Measurements from ENCODE around the gene AHCTF1.

DNA sequence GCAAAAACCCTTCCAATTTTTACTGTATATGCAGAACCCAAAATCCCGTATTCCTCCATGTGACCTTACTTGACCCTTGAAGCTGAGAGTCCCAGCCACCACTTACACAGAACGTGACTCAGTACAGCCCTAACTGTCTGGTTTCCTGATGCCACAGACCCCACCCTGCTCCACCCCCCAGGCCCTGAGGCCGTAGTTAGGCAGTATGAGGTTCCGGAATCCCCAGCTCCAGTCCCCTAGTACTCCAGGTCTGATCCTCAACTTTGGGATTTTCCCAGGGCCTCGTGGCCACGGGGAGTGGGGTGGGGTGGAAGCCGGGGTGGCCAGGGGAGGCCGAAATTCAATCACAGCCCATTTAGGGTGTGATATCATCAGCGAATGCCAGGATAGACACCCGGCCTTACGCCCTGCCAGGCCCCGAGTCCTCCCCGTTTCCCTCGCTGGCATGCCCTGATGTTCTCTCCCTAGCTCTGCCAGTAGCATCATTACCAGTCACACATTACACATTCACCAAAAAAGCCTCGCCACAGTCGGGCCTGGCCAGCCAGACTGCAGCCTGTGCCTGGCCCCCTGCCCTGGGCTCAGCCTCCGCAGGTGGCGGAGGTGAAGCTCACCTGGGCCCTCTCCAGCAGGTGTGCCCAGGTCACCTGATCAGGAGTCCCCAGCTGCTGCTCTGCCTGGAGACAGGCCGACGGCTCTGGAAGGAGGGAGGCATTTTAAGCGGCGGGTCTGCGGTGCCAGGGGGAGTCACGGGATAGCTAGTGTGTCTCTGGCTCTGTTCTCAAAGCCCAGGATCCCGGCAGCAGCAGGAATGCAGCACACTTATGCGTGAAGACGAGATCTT lies 136.7 kb downstream of the AHCTF1 start:
- TF ChIP-seq, protein P1, sequence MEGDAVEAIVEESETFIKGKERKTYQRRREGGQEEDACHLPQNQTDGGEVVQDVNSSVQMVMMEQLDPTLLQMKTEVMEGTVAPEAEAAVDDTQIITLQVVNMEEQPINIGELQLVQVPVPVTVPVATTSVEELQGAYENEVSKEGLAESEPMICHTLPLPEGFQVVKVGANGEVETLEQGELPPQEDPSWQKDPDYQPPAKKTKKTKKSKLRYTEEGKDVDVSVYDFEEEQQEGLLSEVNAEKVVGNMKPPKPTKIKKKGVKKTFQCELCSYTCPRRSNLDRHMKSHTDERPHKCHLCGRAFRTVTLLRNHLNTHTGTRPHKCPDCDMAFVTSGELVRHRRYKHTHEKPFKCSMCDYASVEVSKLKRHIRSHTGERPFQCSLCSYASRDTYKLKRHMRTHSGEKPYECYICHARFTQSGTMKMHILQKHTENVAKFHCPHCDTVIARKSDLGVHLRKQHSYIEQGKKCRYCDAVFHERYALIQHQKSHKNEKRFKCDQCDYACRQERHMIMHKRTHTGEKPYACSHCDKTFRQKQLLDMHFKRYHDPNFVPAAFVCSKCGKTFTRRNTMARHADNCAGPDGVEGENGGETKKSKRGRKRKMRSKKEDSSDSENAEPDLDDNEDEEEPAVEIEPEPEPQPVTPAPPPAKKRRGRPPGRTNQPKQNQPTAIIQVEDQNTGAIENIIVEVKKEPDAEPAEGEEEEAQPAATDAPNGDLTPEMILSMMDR (IDR thresholded peaks at IDR 0.05; ENCODE audit: insufficient read depth, low read length, poor library complexity, severe bottlenecking), result no peak
- TF ChIP-seq EZH2phosphoT487 (conservative IDR thresholded peaks at IDR 0.05; ENCODE audit: low read length), result no peak

Measured in SU-DHL-6 (cell line).